VCaP (cell line): ENCODE data around the gene AADACL4.
"Not testable (repeated sequence)": the region's sequence is repeated elsewhere in the genome, so short reads cannot be mapped to it uniquely, and the experiment has no call there.

ENCODE experiments used
- H3K27ac ChIP-seq: fragments of 450-650 bp; 2 replicates; pipeline ENCODE4 v1.5.1; 2017
- TF ChIP-seq, protein P1 (sequence below): fragments of 450-650 bp; conservative IDR thresholded peaks from 2 replicates; pipeline ENCODE4 v1.5.1; 2017; ENCODE audit warnings: mild to moderate bottlenecking, moderate library complexity

AADACL4 gene

DNA sequence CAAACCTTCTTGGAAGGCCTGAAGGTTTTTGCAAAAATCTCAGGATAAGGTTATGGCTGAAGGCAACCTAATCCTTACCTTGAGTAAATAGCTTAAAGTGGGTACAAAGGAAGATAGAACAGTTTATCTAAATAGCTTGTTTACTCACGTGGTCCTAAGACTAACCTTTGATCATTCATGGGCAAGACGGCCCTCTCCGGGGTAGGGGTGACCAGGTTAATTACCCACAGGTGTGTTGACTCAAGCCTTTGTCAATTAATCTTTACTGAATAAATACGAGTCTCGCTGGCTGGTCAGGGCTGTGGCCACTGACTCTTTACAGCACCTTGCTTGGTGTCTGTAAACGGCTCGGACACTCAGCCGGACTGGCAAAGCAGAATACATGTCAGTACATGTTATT is 10.8 kb downstream of the AADACL4 start:
- no peak overlapping the region for H3K27ac ChIP-seq
- TF ChIP-seq, protein P1, sequence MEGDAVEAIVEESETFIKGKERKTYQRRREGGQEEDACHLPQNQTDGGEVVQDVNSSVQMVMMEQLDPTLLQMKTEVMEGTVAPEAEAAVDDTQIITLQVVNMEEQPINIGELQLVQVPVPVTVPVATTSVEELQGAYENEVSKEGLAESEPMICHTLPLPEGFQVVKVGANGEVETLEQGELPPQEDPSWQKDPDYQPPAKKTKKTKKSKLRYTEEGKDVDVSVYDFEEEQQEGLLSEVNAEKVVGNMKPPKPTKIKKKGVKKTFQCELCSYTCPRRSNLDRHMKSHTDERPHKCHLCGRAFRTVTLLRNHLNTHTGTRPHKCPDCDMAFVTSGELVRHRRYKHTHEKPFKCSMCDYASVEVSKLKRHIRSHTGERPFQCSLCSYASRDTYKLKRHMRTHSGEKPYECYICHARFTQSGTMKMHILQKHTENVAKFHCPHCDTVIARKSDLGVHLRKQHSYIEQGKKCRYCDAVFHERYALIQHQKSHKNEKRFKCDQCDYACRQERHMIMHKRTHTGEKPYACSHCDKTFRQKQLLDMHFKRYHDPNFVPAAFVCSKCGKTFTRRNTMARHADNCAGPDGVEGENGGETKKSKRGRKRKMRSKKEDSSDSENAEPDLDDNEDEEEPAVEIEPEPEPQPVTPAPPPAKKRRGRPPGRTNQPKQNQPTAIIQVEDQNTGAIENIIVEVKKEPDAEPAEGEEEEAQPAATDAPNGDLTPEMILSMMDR = no peak

DNA sequence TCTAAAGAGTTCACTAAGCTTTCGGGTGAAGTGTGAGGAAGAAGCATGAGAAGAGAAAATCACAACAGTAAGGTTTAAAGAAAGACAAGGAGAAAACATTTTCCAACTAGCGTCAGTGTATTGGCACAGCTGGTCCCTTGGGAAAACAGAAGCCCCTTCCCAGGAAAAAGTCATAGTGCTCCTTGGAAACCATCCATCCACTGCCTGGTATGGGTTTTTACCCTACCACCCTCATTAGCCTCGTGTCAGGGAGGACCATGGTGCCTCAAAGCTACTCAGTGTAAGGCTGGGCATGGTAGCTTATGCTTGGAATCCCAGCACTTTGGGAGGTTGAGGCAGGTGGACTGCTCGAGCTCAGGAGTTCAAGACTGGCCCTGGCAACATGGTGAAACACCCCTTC is 12.7 kb downstream of the AADACL4 start:
- no peak overlapping the region for H3K27ac ChIP-seq
- TF ChIP-seq, protein P1 = no peak

DNA sequence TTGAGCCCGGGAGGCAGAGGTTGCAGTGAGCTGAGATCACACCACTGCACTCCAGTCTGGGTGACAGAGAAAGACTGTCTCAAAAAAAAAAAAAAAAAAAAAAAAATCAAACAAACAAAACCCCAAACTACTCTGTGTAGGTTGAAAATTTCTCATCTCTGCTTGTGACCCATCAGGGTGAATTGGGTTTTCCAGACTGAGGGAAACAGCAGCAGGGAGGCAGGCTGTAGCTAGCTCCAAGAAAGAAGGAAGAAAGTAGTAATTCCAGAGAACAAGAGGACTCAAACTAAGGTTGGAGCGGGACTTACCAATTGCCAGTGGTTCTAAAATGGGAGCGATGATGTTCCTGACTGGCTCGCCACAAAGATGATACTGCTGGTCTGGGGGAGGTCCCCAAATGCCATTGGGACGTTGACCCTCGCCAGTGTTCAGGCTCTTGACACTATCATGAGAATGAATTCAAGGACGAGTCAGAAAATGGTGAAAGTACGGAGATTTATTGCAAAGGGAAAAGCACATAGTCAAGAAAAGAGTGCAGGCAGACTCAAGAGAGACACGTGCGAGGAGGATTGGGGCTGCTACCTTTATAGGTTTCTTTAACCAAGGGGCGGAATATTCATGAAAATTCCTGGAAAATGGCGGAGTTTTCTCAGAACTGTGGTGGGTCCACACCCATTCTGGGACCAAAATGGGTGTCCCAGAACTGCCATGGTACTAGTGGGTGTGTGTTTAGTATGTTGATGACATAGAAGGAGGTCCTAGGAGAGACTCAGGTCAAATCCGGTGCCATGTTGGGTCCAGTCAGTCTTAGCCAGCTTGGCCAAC is 13.4 kb downstream of the AADACL4 start:
- TF ChIP-seq, protein P1 = no peak
- H3K27ac ChIP-seq = no peak overlapping the region

DNA sequence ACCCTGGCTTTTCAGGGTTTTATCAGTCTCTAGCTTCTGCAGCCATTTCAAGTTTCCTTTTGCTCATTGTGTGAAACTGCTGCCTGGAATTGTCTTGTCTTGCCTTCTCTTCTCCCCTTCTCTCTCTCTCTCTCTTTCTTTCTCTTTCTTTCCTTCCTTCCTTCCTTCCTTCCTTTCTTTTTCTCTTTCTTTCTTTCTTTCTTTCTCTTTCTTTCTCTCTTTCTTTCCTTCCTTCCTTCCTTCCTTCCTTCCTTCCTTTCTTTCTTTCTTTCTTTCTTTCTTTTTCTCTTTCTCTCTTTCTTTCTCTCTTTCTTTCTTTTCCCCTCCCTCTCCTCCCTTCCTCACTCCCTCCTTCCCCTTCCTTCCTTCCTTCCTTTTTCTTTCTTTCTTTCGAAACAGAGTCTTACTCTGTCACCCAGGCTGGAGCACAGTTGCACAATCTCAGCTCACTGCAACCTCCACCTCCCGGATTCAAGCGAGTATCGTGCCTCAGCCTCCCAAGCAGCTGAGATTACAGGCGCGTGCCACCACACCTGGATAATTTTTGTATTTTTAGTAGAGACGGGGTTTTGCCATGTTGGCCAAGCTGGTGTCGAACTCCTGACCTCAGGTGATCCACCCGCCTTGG is 14.1 kb downstream of the AADACL4 start:
- H3K27ac ChIP-seq = not testable (repeated sequence)

DNA sequence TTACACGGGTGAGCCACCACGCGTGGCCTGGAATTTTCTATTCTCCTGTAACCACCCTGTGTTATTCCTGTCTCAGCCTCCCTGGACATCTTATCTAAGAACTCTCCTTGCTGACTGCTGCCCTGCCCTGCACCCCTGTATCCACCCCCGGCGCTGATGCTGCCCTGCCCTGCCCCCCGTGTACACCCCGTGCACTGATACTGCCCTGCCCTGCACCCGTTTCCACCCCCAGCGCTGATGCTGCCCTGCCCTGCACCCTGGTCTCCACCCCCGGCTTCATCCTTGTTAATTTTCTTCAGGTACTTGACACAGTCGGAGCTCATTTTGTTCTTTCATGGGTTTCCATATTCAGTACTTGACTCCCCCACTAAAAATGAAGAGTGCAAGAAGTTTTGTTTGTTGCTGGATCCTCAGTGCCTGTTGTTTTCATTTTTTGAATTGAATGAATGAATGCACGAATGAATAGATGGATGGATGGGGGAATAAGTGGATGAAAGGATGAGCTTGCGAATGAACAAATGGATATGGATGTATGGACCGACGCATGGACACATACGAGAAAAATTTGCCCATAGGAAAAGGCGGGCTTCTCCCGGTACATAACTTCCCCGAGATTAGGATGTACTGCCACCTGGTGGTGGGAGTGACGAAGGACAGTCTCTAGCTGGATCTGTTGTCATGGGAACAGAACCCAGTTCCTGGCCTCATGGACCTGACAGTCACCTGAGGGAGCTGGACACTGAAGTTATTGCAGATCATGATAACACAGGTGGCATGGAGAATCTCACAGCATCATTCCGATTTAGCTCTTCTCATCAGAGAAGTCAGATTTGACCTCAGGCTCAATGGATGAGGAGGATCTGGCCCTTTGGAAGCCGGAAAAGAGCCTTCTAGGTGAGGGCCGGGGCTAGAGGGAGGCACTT is 14.9 kb downstream of the AADACL4 start:
- TF ChIP-seq, protein P1 = peak; percentile 93
- no peak overlapping the region for H3K27ac ChIP-seq

DNA sequence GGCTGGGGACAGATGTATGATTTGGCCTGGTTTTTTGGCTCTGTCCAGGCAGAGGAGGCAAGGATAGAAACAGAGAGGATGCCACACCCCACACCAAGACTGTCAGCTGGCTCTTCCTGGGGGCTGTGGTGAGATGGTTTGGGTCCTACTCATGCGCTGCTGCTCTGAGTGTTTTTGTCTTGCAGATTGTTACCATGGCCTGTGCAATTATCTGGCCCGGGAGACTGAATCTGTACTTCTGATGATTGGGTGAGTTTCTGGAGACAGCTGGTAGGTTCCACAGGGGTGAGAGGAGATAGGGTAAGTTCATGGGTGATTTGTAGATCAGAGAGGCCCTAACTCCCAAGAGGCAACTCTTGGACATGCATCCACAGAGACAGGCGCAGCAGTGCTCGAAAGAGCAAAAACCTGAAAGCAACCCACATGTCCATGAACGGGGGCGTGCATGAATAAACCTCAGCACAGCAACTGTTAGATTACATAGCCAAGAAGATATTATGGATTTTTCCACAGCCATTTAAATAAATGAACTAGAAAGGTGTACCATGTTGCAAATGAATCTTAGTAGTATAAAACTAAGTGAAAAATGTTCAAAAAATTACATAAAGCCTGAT is 17.8 kb downstream of the AADACL4 start:
- H3K27ac ChIP-seq = no peak overlapping the region
- TF ChIP-seq, protein P1 = no peak

DNA sequence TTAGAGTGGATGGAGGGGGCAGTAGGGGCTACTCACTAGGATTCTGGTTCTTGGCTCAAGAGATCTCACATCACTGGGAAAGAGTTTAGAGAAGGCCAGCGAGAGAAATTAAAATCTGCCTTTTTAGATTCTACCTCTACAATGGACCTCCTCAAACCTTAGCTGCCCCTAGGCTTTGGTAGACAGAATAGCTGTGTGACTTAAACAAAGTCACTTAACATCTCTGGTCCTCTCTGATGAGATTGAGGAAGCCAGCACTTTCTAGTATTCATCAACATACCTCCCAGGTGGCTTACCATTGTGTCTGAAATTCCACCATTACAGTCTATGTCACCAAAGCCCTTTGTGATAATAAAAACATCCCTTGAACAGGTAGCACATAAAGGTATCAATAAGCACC is 18.7 kb downstream of the AADACL4 start:
- no peak overlapping the region for H3K27ac ChIP-seq
- TF ChIP-seq, protein P1 = no peak
